ENCODE results near the gene RGS16.

Gene RGS16

DNA sequence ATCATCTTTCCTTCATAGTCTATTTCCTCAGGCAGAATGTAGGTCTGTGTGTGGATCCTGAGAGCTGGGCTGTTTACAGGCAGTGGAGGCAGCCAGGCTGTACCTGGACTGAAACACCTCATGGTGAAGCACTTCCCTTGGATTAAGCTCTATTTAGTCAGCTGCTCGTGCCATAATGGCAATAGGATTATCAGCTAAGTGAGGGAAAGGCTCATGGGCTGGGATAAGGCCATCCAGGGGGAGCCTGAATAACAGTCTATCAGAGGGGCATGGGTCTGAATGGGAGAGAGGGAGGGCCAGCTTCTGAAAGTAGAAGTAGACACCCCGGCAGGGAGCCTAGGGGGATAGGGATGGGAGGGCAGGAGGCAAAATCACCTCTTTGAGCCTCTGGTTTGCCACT, 23.5 kb downstream of the RGS16 start:
- ATAC-seq (replicated peaks; ENCODE audit: extremely low read depth, poor library complexity, severe bottlenecking) (no peak), DNase-seq (ENCODE audit: low spot score in 2 of 2) (no peak)
- Mint-ChIP-seq H3K4me3 (no peak overlapping the region), H3K9me3 (no peaks in the 10 kb centered on the region), H3K27me3 (no peaks in the 10 kb centered on the region), H3K27ac (ENCODE audit: low read depth) (no peak overlapping the region), H3K36me3 (ENCODE audit: insufficient read depth) (peaks cover 66% of the 10 kb centered on the region), H3K4me1 (peaks cover 57% of the 10 kb centered on the region)

DNA sequence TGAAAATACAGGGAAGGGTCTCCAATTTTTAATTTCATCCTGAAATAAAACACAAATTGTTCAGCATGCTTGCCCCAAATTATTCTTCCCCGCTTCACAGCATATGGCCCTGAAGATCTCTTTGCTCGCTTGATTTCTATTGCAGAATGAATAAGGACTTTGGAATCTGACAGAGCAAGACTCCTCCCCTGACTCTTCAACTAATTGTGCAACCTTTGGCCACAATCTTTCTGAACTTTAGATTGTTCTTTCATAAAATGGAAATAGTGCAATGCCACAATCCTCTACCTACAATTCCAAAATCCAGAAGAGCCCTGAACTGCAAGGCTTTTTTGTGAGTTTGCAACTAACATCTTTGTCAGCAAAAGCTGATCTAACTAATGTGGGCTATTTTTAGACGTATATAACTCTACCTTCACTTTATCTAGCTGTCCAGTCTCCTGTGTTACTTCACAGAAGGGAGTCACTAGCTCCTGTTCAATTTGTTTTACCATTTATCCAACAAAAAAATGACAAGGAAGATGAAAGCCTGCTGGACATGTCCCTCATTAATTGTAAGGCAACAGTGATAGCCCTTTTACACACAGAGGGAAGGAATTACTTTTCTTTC, 28.5 kb downstream of the RGS16 start:
- DNase-seq (ENCODE audit: low spot score in 2 of 2) (no peak), ATAC-seq (replicated peaks; ENCODE audit: extremely low read depth, poor library complexity, severe bottlenecking) (no peak)
- Mint-ChIP-seq H3K36me3 (ENCODE audit: insufficient read depth) (peaks cover 52% of the 10 kb centered on the region), H3K27ac (ENCODE audit: low read depth) (no peak overlapping the region), H3K9me3 (no peaks in the 10 kb centered on the region), H3K4me1 (peaks cover 18% of the 10 kb centered on the region), H3K4me3 (no peak overlapping the region), H3K27me3 (no peaks in the 10 kb centered on the region)

DNA sequence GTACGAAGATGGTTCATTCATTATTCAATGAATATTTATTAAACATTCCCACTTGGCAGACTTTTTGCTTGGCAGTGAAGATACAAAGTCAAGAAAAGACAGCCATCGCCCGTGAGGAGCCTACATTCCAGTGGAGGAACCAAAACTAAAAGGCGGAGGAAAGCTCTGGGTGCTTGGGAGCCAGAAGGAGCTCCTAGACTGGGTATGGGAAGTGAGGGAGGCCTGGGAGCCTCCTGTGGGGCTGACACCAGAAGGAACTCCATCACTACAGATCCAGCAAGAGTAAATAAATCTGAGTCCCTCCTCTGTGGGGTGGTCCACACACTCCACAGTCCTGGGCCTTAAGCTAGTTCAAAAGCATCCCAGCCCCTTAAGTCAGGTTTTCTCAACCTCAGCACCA, 30.0 kb downstream of the RGS16 start:
- H3K4me3 Mint-ChIP-seq = no peak overlapping the region
- H3K4me1 Mint-ChIP-seq = peaks cover 15% of the 10 kb centered on the region
- ATAC-seq (replicated peaks; ENCODE audit: extremely low read depth, poor library complexity, severe bottlenecking) = no peak
- DNase-seq (ENCODE audit: low spot score in 2 of 2) = no peak
- peaks cover 41% of the 10 kb centered on the region for H3K36me3 Mint-ChIP-seq (ENCODE audit: insufficient read depth)
- no peaks in the 10 kb centered on the region for H3K27me3 Mint-ChIP-seq
- H3K9me3 Mint-ChIP-seq = no peaks in the 10 kb centered on the region
- no peak overlapping the region for H3K27ac Mint-ChIP-seq (ENCODE audit: low read depth)

- Mint-ChIP-seq H3K4me1 (no peaks in the 10 kb centered on the region), H3K27me3 (no peaks in the 10 kb centered on the region), H3K27ac (ENCODE audit: low read depth) (no peak overlapping the region), H3K4me3 (no peak overlapping the region), H3K9me3 (no peaks in the 10 kb centered on the region), H3K36me3 (ENCODE audit: insufficient read depth) (peaks cover 14% of the 10 kb centered on the region)
- ATAC-seq (replicated peaks; ENCODE audit: extremely low read depth, poor library complexity, severe bottlenecking) (no peak), DNase-seq (ENCODE audit: low spot score in 2 of 2) (no peak)
Measured at GRCh38 chr1:182570611-182570970, 33.6 kb downstream of the RGS16 start.

DNA sequence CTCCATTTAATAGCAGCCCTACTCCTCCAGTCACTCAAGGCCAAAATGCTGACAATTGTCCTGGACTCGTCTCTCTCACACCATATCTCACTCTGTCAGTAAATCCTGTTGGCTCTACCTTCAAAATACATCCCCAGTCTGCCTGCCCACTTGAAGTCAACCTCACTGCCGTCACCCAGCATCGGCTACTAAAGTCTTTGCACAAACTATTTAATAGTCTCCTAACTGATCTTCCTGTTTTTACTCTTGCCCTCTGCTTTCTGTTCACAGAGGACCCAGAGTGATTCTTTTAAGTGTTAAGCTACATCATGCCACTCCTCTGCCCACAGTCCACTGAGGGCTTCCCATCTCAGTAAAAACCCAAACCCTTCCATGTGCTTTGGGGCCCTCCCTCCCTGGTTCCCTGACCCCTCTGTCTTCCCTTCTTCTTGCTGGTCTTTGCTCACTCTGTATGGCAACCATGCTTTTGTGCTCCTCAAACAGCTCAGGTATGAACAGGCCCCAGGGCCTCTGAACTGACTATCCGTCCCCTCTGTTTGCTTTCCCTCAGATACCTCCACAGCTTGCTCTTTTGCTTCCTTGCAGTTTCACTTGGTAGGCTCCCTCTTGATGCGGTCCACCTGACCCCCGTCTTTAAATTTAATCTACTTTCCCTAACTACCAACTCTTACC, 34.1 kb downstream of the RGS16 start:
- DNase-seq (ENCODE audit: low spot score in 2 of 2) (no peak), ATAC-seq (replicated peaks; ENCODE audit: extremely low read depth, poor library complexity, severe bottlenecking) (no peak)
- Mint-ChIP-seq H3K36me3 (ENCODE audit: insufficient read depth) (peaks cover 9% of the 10 kb centered on the region), H3K9me3 (no peaks in the 10 kb centered on the region), H3K27me3 (no peaks in the 10 kb centered on the region), H3K4me3 (no peak overlapping the region), H3K4me1 (no peaks in the 10 kb centered on the region), H3K27ac (ENCODE audit: low read depth) (no peak overlapping the region)

GRCh38 chr1:182568647-182569284, 35.4 kb downstream of the RGS16 start:
- H3K4me3 Mint-ChIP-seq = no peak overlapping the region
- H3K27ac Mint-ChIP-seq (ENCODE audit: low read depth) = no peak overlapping the region
- no peaks in the 10 kb centered on the region for H3K9me3 Mint-ChIP-seq
- no peaks in the 10 kb centered on the region for H3K4me1 Mint-ChIP-seq
- no peak for DNase-seq (ENCODE audit: low spot score in 2 of 2)
- no peaks in the 10 kb centered on the region for H3K27me3 Mint-ChIP-seq
- peaks cover 7% of the 10 kb centered on the region for H3K36me3 Mint-ChIP-seq (ENCODE audit: insufficient read depth)
- no peak for ATAC-seq (replicated peaks; ENCODE audit: extremely low read depth, poor library complexity, severe bottlenecking)

GRCh38 chr1:182567629-182568028, 36.6 kb downstream of the RGS16 start:
- H3K27me3 Mint-ChIP-seq = no peaks in the 10 kb centered on the region
- H3K4me1 Mint-ChIP-seq = no peaks in the 10 kb centered on the region
- no peaks in the 10 kb centered on the region for H3K9me3 Mint-ChIP-seq
- peaks cover 2% of the 10 kb centered on the region for H3K36me3 Mint-ChIP-seq (ENCODE audit: insufficient read depth)
- DNase-seq (ENCODE audit: low spot score in 2 of 2) (no peak), ATAC-seq (replicated peaks; ENCODE audit: extremely low read depth, poor library complexity, severe bottlenecking) (no peak)
- no peak overlapping the region for H3K4me3 Mint-ChIP-seq
- H3K27ac Mint-ChIP-seq (ENCODE audit: low read depth) = no peak overlapping the region

DNA sequence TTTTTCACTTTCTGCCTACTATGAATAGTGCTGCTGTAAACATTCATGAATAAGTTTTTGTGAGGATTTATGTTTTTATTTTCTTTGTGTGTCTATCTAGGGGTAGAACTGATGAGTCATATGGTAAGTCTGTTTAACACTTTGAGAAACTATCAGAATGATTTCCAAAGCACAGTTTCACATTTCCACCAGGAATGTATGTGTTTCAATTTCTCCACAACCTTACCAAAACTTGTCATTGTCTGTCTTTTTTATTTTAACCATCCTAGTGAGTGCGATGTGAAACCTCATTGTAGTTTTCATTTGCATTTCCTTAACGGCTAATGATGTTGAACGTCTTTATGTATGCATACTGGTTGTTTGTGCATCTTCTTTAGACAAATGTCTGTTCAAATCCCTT, 38.7 kb downstream of the RGS16 start:
- ATAC-seq (replicated peaks; ENCODE audit: extremely low read depth, poor library complexity, severe bottlenecking) = no peak
- Mint-ChIP-seq H3K27me3 (no peaks in the 10 kb centered on the region), H3K4me3 (no peak overlapping the region), H3K36me3 (ENCODE audit: insufficient read depth) (no peaks in the 10 kb centered on the region), H3K4me1 (no peaks in the 10 kb centered on the region), H3K9me3 (no peaks in the 10 kb centered on the region), H3K27ac (ENCODE audit: low read depth) (no peak overlapping the region)
- DNase-seq (ENCODE audit: low spot score in 2 of 2) = no peak

- Mint-ChIP-seq H3K4me3 (no peak overlapping the region), H3K36me3 (ENCODE audit: insufficient read depth) (no peaks in the 10 kb centered on the region), H3K27ac (ENCODE audit: low read depth) (no peak overlapping the region), H3K27me3 (no peaks in the 10 kb centered on the region), H3K9me3 (no peaks in the 10 kb centered on the region), H3K4me1 (no peaks in the 10 kb centered on the region)
- no peak for ATAC-seq (replicated peaks; ENCODE audit: extremely low read depth, poor library complexity, severe bottlenecking)
- no peak for DNase-seq (ENCODE audit: low spot score in 2 of 2)
Measured at GRCh38 chr1:182564406-182565004, 39.7 kb downstream of the RGS16 start.

GRCh38 chr1:182563095-182563494, 41.1 kb downstream of the RGS16 start:
- no peak overlapping the region for H3K4me3 Mint-ChIP-seq
- no peak for ATAC-seq (replicated peaks; ENCODE audit: extremely low read depth, poor library complexity, severe bottlenecking)

GRCh38 chr1:182561456-182561855, 42.7 kb downstream of the RGS16 start:
- Mint-ChIP-seq H3K27ac (ENCODE audit: low read depth) (no peak overlapping the region), H3K4me1 (no peaks in the 10 kb centered on the region), H3K4me3 (no peak overlapping the region), H3K36me3 (ENCODE audit: insufficient read depth) (no peaks in the 10 kb centered on the region), H3K9me3 (no peaks in the 10 kb centered on the region), H3K27me3 (no peaks in the 10 kb centered on the region)
- no peak for ATAC-seq (replicated peaks; ENCODE audit: extremely low read depth, poor library complexity, severe bottlenecking)
- no peak for DNase-seq (ENCODE audit: low spot score in 2 of 2)

More at GRCh38 chr1:182563095-182563494, 41.1 kb downstream of the RGS16 start:
- Mint-ChIP-seq H3K4me1 (no peaks in the 10 kb centered on the region), H3K27me3 (no peaks in the 10 kb centered on the region), H3K27ac (ENCODE audit: low read depth) (no peak overlapping the region), H3K36me3 (ENCODE audit: insufficient read depth) (no peaks in the 10 kb centered on the region), H3K9me3 (no peaks in the 10 kb centered on the region)
- no peak for DNase-seq (ENCODE audit: low spot score in 2 of 2)

- Mint-ChIP-seq H3K4me3 (no peak overlapping the region), H3K27ac (ENCODE audit: low read depth) (no peak overlapping the region), H3K4me1 (no peaks in the 10 kb centered on the region), H3K9me3 (no peaks in the 10 kb centered on the region), H3K36me3 (ENCODE audit: insufficient read depth) (no peaks in the 10 kb centered on the region), H3K27me3 (no peaks in the 10 kb centered on the region)
- ATAC-seq (replicated peaks; ENCODE audit: extremely low read depth, poor library complexity, severe bottlenecking) (no peak), DNase-seq (ENCODE audit: low spot score in 2 of 2) (no peak)
Measured at GRCh38 chr1:182560392-182560984, 43.7 kb downstream of the RGS16 start.
